OCI-M1 (cell line): ENCODE data around the gene KDM7A.

Source experiments
- DNase-seq: peaks from one replicate; lab custom pipeline; 2025; lab: John Stamatoyannopoulos, UW

Gene KDM7A

DNA sequence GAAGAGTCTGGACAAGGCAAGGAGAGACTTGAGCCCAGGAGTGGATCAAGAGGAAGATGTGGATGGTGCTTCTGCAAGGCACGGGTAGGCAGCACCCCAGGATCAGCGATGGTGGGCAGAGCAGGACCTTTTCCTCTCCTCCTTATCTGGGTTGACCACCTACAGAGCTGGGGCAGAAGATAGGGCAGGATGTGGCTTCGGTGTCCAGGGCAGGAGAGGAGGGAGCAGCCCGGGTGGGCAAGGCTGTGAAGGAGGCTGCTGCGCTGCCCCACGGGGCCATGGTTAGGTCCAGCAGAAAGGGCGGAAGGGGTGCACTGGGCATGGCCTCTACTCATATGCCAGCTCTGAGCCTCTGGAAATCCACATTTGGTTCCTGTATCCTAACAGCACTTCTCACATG is 94.0 kb downstream of the KDM7A start:
- no peak for DNase-seq

DNA sequence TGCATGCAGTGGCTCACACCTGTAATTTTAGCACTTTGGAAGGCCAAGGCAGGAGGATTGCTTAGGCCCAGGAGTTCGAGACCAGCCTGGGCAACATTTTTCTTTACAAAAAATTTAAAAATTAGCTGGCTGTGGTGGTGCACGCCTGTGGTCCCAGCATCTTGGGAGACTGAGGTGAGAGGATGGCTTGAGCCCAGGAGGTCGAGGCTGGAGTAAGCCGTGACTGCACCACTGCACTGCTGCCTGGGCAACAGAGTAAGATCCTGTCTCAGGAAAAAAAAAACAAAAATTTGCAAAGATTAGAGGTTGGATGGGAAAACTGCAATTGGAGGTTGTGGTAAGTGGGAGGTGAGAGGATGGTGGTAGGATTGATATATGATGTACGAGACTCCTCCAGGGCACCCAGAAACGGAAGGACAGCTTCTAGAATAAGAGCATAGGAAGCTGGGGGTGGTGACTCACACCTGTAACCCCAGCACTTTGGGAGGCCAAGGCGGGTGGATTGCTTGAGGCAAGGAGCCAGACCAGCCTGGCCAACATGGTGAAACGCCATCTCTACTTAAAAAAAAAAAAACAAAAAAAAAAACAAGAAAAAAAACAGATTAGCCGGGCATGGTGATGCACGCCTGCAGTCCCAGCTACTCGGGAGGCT is 94.9 kb downstream of the KDM7A start:
- no peak for DNase-seq

DNA sequence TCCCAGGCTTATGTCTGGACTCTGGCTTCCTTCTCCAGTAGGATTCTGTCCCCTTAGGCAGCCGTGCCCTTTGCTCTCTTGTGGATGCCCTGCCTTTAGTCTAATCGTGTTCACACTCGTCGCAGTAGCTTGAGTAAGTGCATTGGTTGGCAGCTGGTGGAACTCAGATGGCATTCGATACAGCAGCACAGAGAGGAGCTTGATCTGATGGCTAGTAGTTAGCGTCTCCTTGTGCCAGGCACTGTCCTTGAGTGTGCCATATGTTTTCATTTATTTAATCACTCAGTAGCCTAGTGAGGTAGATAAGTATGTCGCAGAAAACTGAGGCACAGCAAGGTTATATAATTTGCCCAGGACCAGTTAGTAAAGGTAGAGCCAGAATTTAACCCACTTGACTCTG is 95.9 kb downstream of the KDM7A start:
- DNase-seq = no peak

DNA sequence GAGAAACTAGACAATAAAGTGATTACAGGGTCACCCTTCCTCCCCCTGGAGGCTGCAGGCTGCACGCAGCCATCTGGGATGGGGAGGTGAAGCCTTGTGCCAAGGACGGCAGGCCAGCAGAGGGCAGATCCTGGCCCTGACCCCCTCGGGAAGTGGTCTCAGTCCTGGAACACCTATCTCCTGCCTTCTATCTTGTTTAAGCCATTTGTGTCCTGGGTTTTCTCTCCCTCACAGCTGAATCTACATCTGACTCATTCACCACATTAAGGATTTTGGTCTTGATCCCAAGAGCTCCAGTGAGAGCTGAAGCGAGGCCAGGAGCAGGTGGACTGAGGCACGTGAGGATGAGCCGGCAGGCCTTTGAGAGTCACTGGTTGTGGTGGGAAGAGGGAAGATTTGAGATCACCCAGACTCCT is 97.7 kb downstream of the KDM7A start:
- peak; percentile 25 for DNase-seq

DNA sequence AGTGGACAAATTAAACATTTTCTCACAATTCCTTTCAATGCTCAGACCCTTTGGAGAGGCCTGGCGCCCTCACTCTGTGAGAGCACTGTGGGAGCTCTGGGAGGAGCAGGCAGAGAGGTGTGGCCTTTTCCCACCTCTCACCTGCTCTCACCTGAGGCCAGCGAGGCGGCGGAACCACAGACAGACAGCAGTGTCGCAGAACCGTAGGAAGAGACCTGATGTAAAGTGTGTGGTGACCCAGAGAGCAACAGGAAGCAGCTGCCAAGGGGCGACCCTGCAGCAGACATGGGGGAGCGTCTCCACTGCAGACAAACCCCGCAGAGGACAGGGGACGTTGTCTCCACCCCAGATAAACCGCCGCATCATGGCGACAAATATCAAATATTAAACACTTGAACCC is 98.4 kb downstream of the KDM7A start:
- no peak for DNase-seq

DNA sequence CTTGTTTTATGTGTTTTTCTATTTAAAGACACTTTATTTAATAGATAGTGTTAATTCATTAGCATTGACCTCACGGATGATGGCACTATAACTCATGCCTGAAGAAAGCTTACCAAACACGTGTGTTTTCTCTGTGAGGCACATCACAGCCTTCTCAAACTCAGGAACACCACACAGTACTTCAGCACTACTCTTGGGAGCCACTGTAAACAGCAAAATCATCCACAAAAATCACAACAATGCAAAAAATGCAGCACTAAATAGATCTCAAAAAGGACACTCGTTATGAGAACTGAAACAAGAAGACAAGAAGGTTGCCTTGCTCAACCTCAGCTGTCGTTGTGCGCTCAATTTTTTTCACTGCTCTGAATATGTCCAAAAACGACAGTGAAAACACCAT is 102.0 kb downstream of the KDM7A start:
- no peak for DNase-seq

DNA sequence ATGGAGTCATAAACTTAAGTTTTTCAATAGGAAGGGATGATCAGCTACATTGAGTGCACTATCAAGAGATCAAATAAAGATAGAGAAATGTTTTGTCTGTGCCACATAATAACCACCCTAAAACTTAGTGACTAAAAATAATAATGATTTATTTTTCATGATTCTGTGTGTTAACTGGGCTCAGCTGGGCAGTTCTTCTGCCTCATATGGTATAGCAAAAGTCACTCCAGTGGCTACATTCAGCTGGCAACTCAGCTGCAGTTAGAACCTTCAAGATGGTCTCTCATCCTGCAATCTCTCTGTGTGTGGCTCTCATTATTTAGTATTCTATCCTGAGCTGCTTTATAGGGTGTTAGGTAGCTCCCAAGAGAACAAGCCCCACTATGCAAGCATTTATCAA is 106.2 kb downstream of the KDM7A start:
- DNase-seq = no peak

DNA sequence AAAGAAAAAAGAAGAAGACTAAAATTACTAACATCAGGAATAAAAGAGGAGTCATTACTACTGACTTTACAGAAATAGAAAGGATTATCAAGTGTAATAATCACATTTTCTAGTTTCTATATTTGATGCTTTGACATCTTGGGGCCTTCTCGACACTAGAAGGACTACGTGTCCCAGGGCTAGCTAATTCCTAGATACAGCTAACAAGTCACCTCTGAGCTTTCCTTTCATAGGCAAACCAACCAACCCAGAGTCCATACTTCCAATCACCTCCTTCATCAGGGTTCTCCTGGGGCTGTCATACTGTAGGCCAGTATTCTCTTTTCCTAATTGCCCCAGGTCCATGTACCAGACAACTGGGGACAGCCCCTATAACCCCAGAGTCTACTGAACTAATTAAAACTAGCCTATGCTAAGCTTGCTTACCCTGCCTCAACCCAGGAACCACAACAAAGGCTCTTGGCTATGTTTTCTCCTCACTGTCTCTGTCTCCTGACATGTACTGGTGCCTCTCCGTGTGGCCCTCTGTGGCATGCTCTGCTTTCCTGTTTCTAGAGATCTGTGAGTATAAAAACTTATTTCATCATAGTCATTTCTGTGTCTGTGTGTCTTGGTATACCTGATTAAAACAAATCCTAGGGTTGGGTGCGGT is 107.4 kb downstream of the KDM7A start:
- no peak for DNase-seq

DNA sequence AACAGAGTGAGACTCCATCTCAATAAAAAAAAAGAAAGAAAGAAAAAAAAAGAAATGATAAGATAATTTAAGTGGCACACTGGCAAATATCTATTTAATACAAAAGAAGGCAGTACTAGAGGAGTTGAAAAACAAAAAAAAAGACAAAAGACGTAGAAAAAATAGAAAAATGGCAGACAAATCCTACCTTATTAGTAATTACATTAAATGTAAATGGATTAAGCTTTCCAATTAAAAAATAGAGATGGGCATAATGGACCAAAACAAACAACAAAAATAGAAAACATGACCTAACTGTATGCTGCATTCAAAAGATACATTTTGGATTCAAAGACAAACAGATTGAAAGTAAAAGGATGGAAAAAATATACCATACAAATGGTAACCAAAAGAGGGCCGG is 108.8 kb downstream of the KDM7A start:
- no peak for DNase-seq

DNA sequence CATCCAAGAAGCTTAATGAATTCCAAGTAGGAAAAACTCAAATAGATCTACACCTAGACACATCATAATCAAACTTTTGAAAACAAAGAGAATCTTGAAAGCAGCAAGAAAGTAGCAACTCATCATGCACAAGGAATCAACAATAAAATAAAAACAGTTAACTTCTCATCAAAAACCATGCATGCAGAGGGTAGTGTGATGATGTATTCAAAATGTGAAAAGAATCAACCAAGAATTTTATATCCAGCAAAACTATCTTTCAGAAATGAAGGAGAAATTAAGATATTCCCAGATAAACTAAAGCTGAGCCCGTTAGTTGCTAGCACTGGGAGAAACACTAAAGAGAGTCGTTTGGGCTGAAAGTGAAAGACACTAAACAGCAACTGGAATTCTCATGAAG is 109.7 kb downstream of the KDM7A start:
- DNase-seq = no peak

DNA sequence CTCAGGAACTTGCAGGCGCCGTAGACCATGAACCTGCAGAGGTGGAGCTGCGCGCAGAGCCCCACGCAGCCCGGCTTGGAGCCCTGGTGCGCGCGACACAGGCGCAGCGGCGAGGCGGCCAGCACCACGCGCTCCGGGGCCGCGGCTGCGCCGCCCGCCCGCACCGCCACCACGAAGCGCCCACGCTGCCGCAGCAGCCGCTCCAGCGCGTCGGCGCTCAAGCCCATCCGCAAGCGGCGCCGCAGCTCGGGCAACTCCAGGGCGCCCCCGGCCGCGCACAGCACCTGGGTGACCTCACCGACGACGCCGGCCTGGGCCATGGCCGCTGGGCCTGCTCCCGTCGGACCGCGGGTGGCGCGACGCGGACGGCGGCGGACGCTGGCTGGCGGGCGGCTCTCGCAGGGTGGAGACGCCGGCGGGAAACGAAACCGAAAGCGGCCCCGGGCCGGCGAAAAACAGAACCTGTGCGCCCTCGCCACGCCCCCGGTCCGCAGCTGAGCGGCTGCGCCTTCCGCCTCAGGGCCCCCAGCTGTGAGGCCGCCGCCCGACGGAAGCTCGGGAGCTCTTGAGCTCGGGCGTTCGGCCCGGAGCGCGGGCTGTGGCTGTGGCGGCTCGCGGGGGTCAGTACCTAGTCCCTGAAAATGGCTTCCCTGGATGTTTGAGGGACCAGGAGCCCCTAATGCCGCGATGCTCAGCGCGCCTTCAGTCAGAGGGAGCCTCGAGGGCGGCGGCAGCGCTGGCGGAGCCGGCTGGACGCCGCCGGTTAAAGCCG is 114.1 kb downstream of the KDM7A start, which contains the start of gene PARP12:
PARP12 (minus strand) TSS at position 424 of the 772 bp plus-strand sequence; CDS start at position 320, 104 bp downstream.
- peak; percentile 90 for DNase-seq

DNA sequence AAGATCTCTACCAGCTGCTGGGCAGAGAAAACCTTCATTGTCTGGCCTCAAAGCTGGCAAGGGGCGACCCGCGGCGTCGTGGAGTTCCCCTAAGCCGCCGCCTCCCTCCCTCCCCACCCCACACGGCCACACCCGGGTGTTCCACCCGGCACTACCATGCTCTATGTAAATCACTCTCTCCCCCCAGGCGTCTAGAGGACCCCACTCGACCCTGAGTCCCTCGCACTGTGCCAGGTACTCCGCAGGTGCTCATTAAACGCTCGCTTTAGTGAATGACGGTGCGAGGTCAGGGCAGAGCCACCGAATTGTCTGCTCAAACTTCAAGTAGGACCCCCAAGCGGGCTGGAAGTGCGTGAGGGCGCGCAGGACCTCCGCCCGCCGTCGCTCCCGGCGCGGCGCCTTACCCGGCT is 114.7 kb downstream of the KDM7A start:
- DNase-seq = no peak

DNA sequence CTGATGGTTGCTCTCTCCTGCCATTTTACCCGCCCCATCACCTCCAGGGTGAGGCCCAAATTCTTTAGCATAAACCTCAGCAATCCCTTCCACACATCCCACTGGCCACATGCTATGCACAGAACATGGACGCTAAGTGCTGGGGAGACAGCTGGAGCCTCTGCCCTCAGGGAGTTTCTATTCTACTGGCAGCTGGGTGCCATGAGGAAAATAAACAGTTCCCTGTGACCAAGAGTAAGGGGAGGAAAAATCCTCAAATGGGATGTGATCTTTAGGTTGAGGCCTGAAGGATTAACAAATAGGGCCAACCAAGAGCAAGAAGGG is 115.2 kb downstream of the KDM7A start:
- no peak for DNase-seq

DNA sequence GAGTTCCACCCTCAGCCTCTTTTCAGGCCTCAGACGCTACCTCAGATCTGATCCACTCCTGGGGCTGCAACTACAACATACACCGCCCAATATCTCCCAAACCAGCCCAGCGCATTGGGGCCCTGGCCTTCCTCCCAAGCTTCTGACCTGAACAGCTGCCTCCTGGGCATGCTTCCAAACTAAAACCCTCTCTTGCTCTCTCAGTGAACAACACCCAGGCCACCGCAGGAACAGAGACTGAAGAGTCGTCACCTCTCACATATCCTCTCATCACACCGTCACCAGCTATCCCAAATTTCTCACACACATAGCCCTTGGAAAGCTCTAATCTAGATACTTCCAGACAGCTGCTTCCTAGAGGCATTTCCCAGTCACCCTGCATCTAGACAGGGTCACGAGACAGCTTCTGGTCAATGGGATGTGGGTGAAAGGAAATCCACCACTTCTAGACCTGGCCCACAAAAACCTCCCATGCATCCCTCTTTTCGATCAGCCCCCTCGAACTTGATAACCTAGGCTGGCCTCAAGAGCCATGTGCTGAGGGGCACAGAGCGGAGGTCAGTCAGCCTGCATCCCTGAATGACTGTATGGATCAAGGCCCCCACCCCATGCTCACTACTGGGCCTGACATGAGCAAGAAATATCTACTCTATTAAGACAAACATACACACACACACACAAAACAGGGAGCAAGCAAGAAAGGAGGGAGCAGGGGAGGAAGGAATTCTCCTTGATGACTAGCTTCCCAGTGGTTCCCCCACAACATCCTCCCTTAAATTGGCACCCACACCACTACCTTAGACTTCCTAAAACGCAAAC is 115.8 kb downstream of the KDM7A start:
- no peak for DNase-seq

DNA sequence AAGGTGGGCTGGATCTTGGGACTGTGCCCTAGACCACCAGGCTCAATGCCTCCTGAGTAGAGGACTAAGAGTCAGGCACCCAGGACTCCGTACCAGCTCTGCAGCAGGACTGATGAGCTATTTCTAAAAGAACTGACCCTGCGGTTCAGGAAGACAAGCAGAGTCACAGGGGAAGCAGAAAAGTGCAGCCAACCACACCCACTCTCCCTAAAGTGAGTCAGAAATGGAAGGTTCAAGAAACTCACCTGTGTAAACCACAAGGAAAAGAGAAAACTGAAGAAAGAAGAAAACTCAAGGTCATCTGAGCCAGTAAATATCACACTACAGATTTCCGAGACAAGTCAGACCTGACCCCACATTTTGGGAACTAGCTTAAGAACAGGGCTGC is 116.5 kb downstream of the KDM7A start:
- no peak for DNase-seq

DNA sequence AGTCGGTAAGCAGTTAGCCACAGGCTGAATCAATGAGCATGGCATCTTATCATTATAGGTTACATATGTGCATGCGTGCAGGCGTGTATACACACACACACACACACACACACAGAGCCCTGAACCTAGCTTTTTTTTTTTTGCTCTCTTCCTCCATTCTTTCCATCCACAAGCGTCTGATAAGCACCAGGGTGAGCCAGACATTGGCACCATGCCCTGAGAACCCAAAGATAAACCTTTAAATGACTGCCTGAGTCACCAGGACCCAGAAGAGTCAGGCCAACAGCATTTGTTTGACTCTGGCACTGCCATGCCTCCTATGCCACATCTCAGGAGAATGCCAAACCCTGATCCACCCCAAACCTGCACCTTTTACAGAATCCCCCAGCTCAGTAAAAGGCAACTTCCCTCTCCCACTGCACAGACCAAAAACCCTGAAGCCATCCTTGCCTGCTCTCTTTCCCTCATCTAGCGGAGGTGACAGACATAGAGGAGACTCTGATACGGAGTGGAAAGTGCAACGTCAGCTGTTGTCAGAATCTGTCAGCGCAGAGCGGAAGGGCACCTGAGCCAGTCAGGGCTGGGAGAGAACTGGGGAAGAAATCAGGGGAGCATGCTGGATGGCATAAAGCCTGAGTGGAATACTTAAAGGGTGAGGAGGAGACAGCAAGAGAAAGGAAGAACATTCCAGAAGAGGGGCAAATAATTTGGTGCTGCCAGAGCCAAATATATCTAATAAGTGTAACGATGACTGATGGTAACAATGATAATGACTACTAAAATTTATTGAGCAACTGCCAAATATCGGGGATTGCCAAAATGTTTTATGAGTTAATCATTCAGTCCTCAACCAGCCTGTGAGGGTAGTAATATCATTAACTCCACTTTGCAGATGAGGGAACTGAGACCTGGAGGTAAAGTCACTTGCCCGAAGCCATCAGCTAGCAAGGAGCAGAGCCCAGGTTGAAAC is 117.2 kb downstream of the KDM7A start:
- DNase-seq = peak; percentile 88

DNA sequence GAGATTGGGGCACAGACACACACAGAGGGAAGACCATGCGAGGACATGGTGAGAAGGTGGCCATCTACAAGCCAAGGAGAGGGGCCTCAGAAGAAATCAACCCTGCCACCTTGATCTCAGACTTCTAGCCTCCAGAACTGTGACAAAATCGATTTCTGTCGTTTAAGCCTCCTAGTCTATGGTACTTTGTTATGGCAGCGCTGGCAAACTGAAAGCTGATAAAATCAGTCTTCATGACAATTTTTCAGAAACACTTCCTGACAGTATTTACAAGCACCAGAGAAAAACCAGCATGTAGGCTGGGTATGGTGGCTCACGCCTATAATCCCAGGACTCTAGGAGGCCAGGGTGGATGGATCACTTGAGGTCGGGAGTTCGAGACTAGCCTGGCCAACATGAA is 118.3 kb downstream of the KDM7A start:
- no peak for DNase-seq

DNA sequence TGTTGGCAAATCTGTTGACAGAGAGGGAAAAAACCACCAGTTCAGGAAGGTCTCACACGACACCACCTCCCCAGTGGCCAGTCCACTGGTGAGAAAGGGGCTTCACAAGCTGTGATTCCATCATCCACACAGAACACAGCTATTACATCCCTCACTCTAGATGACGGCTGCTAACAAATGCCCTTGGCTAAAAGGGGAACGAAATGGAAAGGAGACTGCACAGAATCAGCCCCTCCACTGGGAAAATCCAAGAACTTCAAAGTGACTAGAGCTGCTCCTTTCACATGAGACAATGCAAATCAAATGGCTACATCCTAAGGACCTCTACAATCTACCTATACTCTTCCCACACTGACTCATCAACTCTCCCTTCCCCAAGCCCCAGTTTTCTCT is 119.6 kb downstream of the KDM7A start:
- DNase-seq = no peak

DNA sequence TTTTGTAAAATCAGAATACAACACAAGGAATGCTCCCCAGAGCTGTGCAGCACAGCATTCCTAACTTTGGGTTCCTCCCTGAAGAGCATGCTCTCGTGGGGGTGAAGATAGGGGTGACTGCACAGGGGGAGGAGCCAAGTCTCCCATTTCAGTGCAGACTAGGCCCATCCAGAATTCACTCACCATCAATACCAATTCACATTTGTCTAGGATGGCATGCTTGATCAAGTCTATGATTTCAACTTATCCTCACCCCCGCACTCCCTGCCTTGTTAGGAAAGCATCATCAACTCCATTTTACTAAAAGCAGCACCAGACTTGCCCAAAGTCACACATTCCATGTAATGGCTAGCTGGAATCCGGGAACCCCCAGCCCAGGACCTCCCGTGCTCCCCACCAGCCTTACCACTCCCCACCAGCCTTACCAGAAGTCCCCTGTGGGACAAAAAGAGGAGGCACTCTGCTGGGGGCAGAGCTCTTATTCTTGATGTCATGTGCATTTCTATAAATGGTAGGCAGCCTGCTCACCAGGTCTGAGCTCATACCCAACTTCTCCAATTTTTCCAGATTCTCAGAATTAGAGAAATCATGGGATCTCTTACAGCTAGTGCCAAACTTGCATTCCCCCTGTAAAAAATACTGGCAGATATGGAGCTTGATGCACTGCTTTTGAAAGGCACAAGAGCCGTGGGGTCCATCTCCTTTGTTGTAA is 120.2 kb downstream of the KDM7A start:
- no peak for DNase-seq

DNA sequence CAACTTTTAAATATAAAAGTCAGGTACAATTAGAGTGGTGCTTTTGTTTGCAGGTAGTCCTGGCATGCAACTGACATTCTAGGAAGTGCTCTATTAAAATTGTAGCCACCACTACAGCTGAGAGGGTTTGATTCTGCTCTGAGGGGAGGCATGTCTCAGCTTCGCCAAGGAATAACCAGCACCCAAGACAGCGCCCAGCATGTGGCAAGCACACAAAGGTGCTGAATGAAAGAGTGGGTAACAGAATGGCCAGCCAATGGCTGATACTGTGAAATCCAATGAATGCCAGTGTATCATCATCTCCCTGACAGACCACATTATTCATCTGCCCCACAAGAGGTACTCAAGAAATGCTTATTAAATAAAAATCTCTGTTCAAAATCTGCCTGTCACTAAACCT is 121.0 kb downstream of the KDM7A start:
- no peak for DNase-seq

DNA sequence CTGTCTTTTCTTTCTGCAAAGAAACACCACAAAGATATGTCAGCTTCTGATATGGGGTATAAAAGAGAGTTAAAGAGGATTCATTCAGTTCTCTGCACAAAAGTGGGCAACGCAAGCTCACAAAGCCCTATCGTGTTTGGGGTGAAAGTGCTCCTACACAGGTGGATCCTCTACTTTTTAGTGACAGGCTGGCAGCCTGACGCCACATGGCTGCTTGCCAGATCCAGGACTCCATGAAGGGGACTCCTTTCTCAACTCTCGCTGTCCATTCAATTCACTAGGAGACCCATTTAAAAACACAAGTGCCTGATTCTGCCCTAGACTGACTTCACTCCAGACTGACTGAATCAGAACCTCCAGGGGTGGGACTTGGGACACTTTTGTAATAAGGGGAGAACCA is 122.0 kb downstream of the KDM7A start:
- DNase-seq = no peak
